Epithelial cell of prostate (primary cell): ENCODE results near the gene SLC52A1.

Source experiments
- DNase-seq: peaks from one replicate; pipeline ENCODE4 v3.0.0-alpha.2; 2011; ENCODE audit warnings: low read depth, low spot score
- H3K27ac ChIP-seq: fragments of 450-650 bp; 2 replicates; pipeline ENCODE4 v1.5.1; 2017; ENCODE audit warnings: mild to moderate bottlenecking

SLC52A1 gene

GRCh38 chr17:4997302-4998026, 37.8 kb downstream of the SLC52A1 start, which contains the start of the genes INCA1 and KIF1C:
INCA1 (minus strand) TSS chr17:4997522; CDS start chr17:4994437, 3,085 bp downstream.
KIF1C (plus strand) TSS chr17:4997950; CDS start chr17:5000247, 2,297 bp downstream.
- H3K27ac ChIP-seq, result peak within 1 kb of the TSS; percentile 71
- DNase-seq, result peak; percentile 52

GRCh38 chr17:4994081-4994595, 41.1 kb downstream of the SLC52A1 start:
- no peak for DNase-seq
- no peak overlapping the region for H3K27ac ChIP-seq

- DNase-seq, result no peak
- peak overlapping the region; percentile 82 for H3K27ac ChIP-seq
These were observed 47.3 kb downstream of the SLC52A1 start for GRCh38 chr17:4987767-4988567.

- peak within 1 kb of the TSS; percentile 82 for H3K27ac ChIP-seq
These were observed 48.1 kb downstream of the SLC52A1 start, which contains the start of gene CAMTA2 for GRCh38 chr17:4986951-4987766. CAMTA2 (minus strand) TSS chr17:4987675; CDS start chr17:4986222, 1,453 bp downstream.

GRCh38 chr17:4986403-4986802, 48.8 kb downstream of the SLC52A1 start:
- peak overlapping the region; percentile 82 for H3K27ac ChIP-seq
- no peak for DNase-seq

More at GRCh38 chr17:4986951-4987766, 48.1 kb downstream of the SLC52A1 start, which contains the start of gene CAMTA2:
- no peak for DNase-seq
